NCI-H748 (cell line): ENCODE data around the gene ASCC3.
"Not testable (repeated sequence)": the region's sequence is repeated elsewhere in the genome, so short reads cannot be mapped to it uniquely, and the experiment has no call there.

ENCODE experiments used
- DNase-seq: peaks from one replicate; lab custom pipeline; 2025; ENCODE audit not compliant: unreplicated experiment; lab: John Stamatoyannopoulos, UW

The ASCC3 gene

GRCh38 chr6:100880853-100881706 lies at the start of gene ASCC3:
Gene ASCC3, minus strand, starts transcription at chr6:100881329. Its CDS starts 13,332 bp downstream, at chr6:100867997.
- DNase-seq, result peak; percentile 94

- DNase-seq, result no peak
Observed at GRCh38 chr6:100925749-100926148, 44.6 kb upstream of the ASCC3 start.

- DNase-seq, result peak; percentile 15
Observed at GRCh38 chr6:100924534-100925227, 43.6 kb upstream of the ASCC3 start.

GRCh38 chr6:100923481-100924165 lies 42.5 kb upstream of the ASCC3 start:
- DNase-seq, result no peak

- no peak for DNase-seq
Observed at GRCh38 chr6:100920028-100920605, 39.0 kb upstream of the ASCC3 start.

GRCh38 chr6:100918152-100918551 lies 37.0 kb upstream of the ASCC3 start:
- no peak for DNase-seq

GRCh38 chr6:100915876-100916275 lies 34.7 kb upstream of the ASCC3 start:
- DNase-seq, result no peak

GRCh38 chr6:100913400-100914276 lies 32.5 kb upstream of the ASCC3 start:
- DNase-seq, result no peak

- no peak for DNase-seq
Observed at GRCh38 chr6:100906325-100906724, 25.2 kb upstream of the ASCC3 start.

- DNase-seq, result no peak
Observed at GRCh38 chr6:100905067-100905466, 23.9 kb upstream of the ASCC3 start.

GRCh38 chr6:100904316-100904715 lies 23.2 kb upstream of the ASCC3 start:
- DNase-seq, result no peak

GRCh38 chr6:100901582-100901981 lies 20.5 kb upstream of the ASCC3 start:
- no peak for DNase-seq

GRCh38 chr6:100899202-100899601 lies 18.1 kb upstream of the ASCC3 start:
- no peak for DNase-seq

GRCh38 chr6:100897671-100898070 lies 16.5 kb upstream of the ASCC3 start:
- no peak for DNase-seq

- no peak for DNase-seq
Observed at GRCh38 chr6:100893743-100894142, 12.6 kb upstream of the ASCC3 start.

- DNase-seq, result no peak
Observed at GRCh38 chr6:100892693-100893092, 11.6 kb upstream of the ASCC3 start.

- DNase-seq, result no peak
Observed at GRCh38 chr6:100892116-100892515, 11.0 kb upstream of the ASCC3 start.

- DNase-seq, result no peak
Observed at GRCh38 chr6:100891079-100891478, 9.9 kb upstream of the ASCC3 start.

- DNase-seq, result not testable (repeated sequence)
Observed at GRCh38 chr6:100890646-100891045, 9.5 kb upstream of the ASCC3 start.

- DNase-seq, result no peak
Observed at GRCh38 chr6:100889351-100889750, 8.2 kb upstream of the ASCC3 start.
